HG03097 (cell line): ENCODE results near the gene THOC1.

Source experiments
- ATAC-seq: cut with Tn5 transposase; IDR thresholded peaks from one replicate; pipeline ENCODE4 v1.9.1; 2021; ENCODE audit not compliant: unreplicated experiment, low FRiP score

THOC1 gene

GRCh38 chr18:286515-287310, 18.9 kb upstream of the THOC1 start:
- no peak for ATAC-seq

DNA sequence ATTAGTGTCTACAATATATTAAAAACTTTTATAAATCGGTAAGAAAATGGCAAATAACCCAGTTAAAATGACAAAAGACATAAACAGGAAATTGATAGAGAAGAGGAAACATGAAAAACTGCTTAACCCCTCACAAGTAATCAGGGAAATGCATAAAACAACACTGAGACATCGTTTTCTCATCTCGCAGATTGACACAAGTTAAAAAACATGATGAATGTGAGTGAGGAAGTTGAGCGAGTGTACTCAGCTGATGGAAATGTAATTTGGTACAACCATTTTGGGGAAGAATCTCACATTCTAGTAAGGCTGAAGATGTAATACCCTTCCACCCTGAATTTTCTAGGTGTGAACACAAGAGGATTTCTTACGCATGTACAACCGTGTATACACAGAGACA, 18.0 kb upstream of the THOC1 start:
- ATAC-seq = no peak

GRCh38 chr18:275486-275885, 7.6 kb upstream of the THOC1 start:
- ATAC-seq = no peak

GRCh38 chr18:274313-274712, 6.5 kb upstream of the THOC1 start:
- ATAC-seq = no peak

DNA sequence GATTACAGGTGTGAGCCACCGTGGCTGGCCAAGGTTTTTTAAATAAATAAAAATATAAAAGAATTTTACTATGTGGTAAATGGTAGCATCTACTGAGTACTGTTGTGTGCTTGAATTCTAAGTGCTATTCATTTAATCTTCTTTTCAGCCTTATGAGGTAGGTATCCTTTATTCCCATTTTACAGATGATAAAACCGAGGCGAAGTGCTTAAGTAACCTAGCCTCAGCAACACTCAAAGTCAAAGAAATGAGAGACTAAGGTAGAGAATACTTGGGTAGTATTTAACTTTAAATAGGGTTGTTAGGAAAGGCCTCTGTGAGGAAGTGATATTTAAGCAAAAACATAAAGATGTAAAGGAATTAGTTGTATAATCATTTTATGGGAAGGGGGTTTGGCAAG, 5.7 kb upstream of the THOC1 start:
- no peak for ATAC-seq

DNA sequence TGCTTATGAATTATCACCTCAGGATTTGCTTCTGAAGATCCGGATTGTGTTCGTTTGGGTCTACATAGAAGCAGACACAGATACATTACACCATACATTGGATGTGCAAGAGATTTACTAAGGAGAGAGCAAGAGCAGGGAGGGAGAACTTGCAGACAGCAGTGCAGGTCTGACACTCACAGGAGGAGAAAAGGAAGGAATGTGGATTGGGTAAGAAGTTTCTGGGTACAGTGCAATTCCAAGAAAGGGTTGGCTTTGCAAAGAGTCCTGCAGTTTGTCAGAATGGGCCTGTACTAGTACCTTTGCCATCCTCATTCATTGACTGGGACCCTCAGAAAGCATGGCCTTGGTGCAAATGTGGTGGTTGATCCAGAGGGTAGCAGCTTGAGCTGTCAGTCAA, 4.8 kb upstream of the THOC1 start:
- ATAC-seq = no peak

GRCh38 chr18:269480-270095, 1.7 kb upstream of the THOC1 start:
- no peak for ATAC-seq

GRCh38 chr18:267380-267687, 513 bp downstream of the THOC1 start:
- ATAC-seq = no peak

GRCh38 chr18:261398-262073, 6.3 kb downstream of the THOC1 start:
- ATAC-seq = no peak

DNA sequence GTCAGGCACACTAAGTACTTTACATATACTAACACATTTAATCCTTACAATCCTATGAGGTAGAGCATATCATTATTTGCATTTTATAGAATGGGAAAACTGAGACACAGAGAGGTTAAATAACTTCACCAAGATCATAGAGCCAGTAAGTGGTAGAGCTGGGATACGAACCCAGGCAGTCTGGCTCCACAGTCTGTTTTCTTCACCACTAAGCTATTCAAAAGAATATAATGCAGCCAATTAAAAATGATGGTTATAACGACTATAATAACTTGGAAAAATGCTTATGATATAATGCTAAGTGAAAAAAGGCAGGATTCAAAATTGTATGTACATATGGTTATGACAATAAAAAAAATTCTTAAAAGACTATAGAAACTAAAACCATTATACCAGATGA, 7.3 kb downstream of the THOC1 start:
- no peak for ATAC-seq

- ATAC-seq = no peak
These were observed 12.7 kb downstream of the THOC1 start for GRCh38 chr18:255171-255570.

DNA sequence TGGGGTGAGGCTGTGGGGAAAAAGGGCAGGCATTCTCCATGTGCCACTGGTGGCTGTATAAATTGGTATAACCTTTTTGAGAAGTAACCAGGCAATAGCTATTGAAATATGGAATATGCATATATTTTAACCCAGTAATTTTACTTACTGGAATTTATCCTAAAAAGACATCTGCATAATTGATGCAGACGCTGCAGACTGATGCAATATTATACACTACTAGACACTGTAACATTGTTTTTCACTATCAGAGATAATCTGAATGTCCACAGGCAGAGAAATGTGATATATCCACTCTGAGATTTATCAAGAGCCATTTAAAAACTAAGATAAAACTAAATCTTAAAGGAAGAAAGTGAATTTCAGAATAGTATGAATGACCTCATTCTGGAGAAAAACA, 14.7 kb downstream of the THOC1 start:
- ATAC-seq = no peak

DNA sequence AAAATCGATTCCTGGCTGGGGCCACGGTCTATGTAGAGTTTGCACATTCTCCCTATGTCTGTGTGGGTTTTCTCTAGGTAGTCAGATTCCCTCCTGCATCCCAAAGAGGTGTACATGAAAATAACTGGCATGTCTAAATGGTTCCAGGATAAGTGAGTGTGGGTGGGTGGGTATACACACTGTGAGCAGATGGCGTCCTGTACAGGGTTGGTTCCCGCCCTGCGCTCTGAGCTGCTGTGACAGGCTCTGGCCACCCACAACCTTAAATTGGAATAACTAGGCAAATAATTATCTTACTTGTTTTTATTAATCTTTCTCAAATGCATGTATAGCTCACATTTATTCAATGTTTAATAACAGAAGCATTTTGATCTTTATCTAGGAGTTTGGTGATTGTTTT, 16.3 kb downstream of the THOC1 start:
- no peak for ATAC-seq

DNA sequence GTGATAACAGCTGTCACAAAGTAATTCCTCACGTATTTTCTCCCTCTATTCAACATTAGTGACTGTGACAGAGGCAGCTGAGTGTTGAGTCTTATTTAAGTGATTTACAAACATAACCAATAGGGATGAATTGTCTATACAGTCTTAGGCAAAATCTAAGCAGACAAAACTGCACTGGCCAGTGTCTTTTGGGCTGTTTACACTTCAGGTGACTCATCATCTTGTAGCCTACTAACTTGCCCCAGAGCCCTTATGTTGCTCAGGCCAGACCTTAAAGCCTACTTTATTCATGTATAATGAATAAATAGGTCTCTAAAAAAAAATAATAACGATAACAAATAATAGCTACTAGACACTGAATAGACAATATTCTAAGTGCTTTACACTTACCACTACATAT, 17.2 kb downstream of the THOC1 start:
- ATAC-seq = no peak

DNA sequence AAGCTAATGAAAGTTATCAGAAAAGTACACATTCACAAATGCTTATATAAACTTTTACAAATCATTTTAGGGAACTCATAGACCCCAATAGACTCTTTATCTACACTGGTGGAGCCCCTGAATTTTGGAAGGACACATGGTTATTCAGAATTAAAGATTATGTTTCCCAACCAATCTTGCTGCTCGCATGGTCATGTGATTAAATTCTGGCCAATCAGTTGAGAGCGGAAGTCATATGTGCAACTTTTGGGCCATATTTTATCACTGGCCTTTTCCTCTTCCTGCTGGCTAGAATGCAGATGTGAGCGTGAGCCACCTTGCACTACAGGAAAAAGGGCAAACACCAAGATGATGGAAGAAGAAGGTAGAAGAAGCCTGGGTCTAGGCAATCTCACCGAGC, 19.8 kb downstream of the THOC1 start:
- no peak for ATAC-seq

GRCh38 chr18:245282-245847, 22.5 kb downstream of the THOC1 start:
- ATAC-seq = no peak

GRCh38 chr18:240175-240574, 27.7 kb downstream of the THOC1 start:
- ATAC-seq = no peak

GRCh38 chr18:231563-231962, 36.3 kb downstream of the THOC1 start:
- ATAC-seq = no peak

DNA sequence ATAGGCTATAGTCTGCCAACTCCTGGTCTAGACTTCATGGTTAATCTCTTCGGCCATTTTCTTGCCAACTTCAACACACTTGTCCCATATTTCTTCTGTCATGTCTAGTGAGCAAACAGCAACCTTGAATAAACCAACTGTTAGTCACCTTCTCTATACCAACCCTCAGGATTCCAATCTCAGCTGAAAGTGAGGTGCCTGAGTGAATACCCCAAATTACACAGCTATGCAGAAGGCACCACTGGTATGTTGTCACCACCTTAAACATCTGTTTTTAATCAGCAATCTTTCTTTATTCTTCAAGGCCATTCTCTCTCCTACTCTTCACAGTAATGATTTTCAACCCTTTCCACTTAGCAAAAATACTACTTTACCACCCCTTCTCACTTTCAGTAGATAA, 39.3 kb downstream of the THOC1 start:
- ATAC-seq = no peak

DNA sequence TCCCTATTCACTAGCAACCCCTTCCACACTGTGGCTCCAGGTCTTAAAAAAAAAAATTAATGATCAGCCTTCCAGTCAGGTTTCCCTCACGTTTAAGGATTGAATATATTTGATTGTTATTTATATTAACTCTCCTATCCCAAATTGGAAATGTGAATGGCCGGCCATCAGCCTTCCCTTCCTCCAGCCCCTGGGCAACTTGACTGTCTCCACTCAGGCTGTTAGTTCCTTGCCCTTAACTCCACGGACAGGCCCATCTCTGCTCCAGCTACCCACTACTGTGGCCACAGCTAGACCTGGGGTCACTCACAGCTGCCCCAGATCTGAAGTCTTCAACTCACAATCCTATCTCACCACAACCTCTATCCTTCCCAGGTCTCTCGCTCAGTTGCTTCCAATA, 39.9 kb downstream of the THOC1 start:
- ATAC-seq = no peak

GRCh38 chr18:227374-227773, 40.5 kb downstream of the THOC1 start:
- ATAC-seq = no peak

GRCh38 chr18:225745-226144, 42.1 kb downstream of the THOC1 start:
- ATAC-seq = no peak
